ENCODE measurements around the gene CORIN. TPM values are rescaled to one million over a fixed set of nuclear protein-coding genes. Genes with fewer than 3 reads are reported as not detected.

The CORIN gene, protein sequence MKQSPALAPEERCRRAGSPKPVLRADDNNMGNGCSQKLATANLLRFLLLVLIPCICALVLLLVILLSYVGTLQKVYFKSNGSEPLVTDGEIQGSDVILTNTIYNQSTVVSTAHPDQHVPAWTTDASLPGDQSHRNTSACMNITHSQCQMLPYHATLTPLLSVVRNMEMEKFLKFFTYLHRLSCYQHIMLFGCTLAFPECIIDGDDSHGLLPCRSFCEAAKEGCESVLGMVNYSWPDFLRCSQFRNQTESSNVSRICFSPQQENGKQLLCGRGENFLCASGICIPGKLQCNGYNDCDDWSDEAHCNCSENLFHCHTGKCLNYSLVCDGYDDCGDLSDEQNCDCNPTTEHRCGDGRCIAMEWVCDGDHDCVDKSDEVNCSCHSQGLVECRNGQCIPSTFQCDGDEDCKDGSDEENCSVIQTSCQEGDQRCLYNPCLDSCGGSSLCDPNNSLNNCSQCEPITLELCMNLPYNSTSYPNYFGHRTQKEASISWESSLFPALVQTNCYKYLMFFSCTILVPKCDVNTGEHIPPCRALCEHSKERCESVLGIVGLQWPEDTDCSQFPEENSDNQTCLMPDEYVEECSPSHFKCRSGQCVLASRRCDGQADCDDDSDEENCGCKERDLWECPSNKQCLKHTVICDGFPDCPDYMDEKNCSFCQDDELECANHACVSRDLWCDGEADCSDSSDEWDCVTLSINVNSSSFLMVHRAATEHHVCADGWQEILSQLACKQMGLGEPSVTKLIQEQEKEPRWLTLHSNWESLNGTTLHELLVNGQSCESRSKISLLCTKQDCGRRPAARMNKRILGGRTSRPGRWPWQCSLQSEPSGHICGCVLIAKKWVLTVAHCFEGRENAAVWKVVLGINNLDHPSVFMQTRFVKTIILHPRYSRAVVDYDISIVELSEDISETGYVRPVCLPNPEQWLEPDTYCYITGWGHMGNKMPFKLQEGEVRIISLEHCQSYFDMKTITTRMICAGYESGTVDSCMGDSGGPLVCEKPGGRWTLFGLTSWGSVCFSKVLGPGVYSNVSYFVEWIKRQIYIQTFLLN
- not detected for total RNA-seq

DNA sequence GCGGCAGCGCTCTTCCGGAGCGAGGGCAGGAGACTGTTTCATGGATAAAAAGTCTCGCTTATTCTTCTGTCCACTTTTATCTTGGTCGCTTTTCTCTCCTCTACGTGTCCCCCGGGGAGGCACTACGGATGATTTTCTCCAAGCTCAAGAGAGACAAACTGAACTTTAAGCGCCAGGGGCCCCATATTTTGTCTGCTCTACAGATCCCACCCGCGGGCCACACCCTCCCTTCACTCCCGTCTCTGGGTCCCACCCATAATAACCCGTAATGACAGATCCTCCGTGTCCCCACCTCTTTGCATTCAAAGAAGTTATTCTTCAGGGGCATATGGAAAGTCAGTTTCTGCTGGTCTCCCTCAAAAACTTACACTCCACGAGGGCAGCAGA lies at the start of gene CORIN:
Gene CORIN (minus strand): TSS at position 160 of the 387 bp plus-strand sequence. CDS start 118 bp downstream, at position 42.
- Mint-ChIP-seq H3K36me3 (ENCODE audit: insufficient read depth) (no peaks in the 10 kb centered on the region), H3K9me3 (no peaks in the 10 kb centered on the region), H3K4me1 (ENCODE audit: low read depth) (peaks cover 33% of the 10 kb centered on the region), H3K4me3 (peak within 1 kb of the TSS; percentile 81), H3K27me3 (ENCODE audit: low read depth) (peaks cover 2% of the 10 kb centered on the region)
- DNase-seq (no peak), ATAC-seq (no peak)

DNA sequence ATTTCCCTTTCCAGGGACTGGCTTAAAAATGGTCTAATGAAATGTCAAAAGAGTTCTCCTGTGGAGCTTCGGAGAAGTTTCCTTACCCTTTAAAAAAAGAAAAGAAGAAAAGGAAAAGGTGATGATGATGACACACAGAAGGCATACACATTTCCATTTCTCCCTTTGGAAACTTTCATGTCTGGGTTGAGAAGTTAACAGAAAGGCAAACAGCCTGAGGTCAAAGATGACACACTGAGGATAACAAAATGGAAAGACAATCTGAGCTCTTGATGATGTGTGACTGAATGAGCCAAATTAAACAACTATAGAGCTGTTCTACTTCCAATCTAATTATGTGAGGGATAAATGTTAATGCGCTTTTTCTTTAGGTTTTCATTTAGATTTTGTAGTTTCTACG lies 44.4 kb upstream of the CORIN start:
- H3K9me3 Mint-ChIP-seq: no peaks in the 10 kb centered on the region
- H3K27me3 Mint-ChIP-seq (ENCODE audit: low read depth): no peaks in the 10 kb centered on the region
- ATAC-seq (no peak), DNase-seq (no peak)
- peaks cover 40% of the 10 kb centered on the region for H3K36me3 Mint-ChIP-seq (ENCODE audit: insufficient read depth)
- no peak overlapping the region for H3K4me3 Mint-ChIP-seq
- H3K4me1 Mint-ChIP-seq (ENCODE audit: low read depth): peaks cover 1% of the 10 kb centered on the region

DNA sequence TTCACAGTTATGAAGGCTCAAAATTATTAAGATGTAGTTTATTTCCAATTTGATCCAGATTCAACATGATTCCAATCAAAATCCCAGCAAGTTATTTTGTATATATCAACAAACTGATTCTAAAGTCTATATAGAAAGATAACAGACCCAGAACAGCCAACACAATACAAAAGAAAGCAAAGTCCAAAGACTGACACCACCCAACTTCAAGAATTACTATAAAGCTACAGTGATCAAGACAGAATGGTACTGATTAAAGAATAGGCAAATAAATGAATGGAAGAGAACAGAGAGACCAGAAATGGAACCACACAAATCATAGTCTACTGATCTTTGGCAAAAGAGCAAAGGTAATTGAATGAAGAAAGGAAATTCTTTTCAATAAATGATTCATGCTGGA lies 41.6 kb upstream of the CORIN start:
- Mint-ChIP-seq H3K36me3 (ENCODE audit: insufficient read depth) (peaks cover 53% of the 10 kb centered on the region), H3K9me3 (no peaks in the 10 kb centered on the region), H3K27me3 (ENCODE audit: low read depth) (no peaks in the 10 kb centered on the region), H3K4me1 (ENCODE audit: low read depth) (peaks cover 3% of the 10 kb centered on the region), H3K4me3 (no peak overlapping the region)
- ATAC-seq: no peak
- no peak for DNase-seq

DNA sequence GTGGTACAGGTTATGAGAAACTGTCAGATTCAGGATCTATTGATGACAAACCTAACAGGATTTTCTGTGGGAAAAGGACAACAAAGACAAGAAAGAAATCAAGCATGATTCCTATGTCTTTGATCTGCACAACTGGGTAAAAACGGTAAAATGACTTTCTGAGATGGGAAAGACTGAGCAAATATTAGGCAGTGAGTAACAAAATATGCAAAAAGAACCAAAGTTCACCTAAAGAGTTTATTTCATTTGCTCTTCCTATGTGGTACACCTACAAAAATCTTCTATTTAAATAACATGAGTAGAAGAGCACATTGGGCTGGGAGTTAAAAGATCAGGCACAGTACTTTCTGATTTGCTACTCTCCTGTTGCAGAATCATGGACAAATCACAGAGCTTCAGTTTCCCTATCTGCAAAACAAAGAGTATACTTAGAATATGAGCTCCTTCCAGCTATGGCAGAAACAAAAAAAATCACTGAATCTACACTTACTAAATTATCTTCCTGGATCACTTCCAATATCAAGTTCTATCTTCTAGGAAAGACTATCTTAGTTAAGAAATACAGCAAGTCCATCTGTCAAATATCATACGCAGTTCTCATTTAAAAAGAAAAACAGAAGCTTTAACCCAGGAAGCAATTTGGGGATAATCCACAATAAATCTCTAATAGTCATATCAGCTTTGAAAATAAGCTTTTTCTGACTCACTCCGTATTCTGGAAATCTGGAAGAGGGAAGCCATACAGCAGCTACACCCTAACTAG lies 39.1 kb upstream of the CORIN start:
- no peak for ATAC-seq
- peaks cover 55% of the 10 kb centered on the region for H3K36me3 Mint-ChIP-seq (ENCODE audit: insufficient read depth)
- no peaks in the 10 kb centered on the region for H3K27me3 Mint-ChIP-seq (ENCODE audit: low read depth)
- DNase-seq: no peak
- H3K9me3 Mint-ChIP-seq: peaks cover 4% of the 10 kb centered on the region
- peaks cover 10% of the 10 kb centered on the region for H3K4me1 Mint-ChIP-seq (ENCODE audit: low read depth)
- H3K4me3 Mint-ChIP-seq: no peak overlapping the region

DNA sequence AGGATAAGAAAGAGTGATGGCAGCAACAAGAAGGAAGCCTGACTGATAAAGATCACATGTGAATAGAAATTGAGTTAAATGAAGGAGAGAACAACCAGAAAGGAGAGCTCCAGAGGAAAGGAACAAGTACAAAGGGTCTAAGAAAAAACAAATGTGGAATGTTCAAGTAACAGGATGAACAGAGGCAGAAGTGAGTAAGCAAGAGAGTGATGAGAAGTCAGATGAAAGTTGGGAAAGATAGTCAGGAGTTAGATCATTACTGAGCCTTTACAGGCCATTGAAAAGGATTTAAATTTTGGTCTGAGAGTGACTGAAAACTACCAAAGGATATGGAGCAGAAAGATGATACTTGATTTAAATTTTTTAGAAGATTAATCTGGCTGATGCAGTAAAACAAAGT lies 38.4 kb upstream of the CORIN start:
- Mint-ChIP-seq H3K9me3 (peaks cover 4% of the 10 kb centered on the region), H3K4me3 (no peak overlapping the region), H3K27me3 (ENCODE audit: low read depth) (no peaks in the 10 kb centered on the region), H3K36me3 (ENCODE audit: insufficient read depth) (peaks cover 53% of the 10 kb centered on the region), H3K4me1 (ENCODE audit: low read depth) (peaks cover 10% of the 10 kb centered on the region)
- no peak for DNase-seq
- no peak for ATAC-seq

DNA sequence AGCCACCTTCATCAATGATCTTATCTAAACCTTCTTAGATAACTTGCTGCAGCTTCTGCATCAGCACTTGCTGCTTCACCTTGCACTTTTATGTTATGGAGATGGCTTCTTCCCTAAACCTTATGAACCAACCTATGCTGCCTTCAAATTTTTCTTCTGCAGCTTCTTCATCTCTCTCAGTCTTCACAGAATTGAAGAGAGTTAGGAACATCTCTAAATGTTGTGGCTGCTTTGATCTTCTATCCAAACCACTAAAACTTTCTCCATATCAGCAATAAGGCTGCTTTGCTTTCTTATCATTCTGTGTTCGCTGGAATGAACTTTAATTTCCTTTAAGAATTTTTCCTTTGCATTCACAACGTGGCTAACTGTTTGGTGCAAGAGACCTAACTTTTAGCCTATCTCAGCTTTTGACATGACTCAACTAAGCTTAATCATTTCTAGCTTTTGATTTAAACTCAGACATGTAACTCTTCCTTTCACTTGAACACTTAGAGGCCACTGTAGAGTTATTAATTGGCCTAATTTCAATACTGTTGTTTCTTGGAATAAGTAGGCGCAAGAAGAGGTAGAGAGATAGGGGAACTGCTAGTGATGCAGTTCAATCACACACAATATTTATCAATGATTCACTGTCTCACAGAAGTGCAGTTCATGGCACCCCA lies 36.1 kb upstream of the CORIN start:
- Mint-ChIP-seq H3K4me1 (ENCODE audit: low read depth) (peaks cover 9% of the 10 kb centered on the region), H3K36me3 (ENCODE audit: insufficient read depth) (peaks cover 65% of the 10 kb centered on the region), H3K27me3 (ENCODE audit: low read depth) (no peaks in the 10 kb centered on the region), H3K9me3 (peaks cover 4% of the 10 kb centered on the region), H3K4me3 (no peak overlapping the region)
- peak; percentile 82 to 87 for ATAC-seq
- no peak for DNase-seq

DNA sequence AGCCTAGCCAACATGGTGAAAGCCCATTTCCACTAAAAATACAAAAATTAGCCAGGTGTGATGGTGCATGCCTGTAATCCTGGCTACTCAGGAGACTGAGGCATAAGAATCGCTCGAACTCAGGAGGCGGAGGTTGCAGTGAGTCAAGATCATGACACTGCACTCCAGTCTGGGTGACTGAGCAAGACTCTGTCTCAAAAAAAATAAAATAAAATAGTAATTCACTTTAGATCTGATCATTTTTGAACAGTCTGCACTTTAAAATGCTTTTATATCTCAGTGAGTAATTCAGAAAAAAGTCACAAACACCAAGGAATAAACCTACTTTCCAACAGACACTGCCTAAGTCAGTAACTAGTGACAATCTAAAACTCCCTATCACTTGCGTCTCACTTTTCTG lies 25.6 kb upstream of the CORIN start:
- H3K4me1 Mint-ChIP-seq (ENCODE audit: low read depth): no peaks in the 10 kb centered on the region
- H3K9me3 Mint-ChIP-seq: no peaks in the 10 kb centered on the region
- no peaks in the 10 kb centered on the region for H3K27me3 Mint-ChIP-seq (ENCODE audit: low read depth)
- peaks cover 26% of the 10 kb centered on the region for H3K36me3 Mint-ChIP-seq (ENCODE audit: insufficient read depth)
- ATAC-seq: no peak
- DNase-seq: no peak
- no peak overlapping the region for H3K4me3 Mint-ChIP-seq

DNA sequence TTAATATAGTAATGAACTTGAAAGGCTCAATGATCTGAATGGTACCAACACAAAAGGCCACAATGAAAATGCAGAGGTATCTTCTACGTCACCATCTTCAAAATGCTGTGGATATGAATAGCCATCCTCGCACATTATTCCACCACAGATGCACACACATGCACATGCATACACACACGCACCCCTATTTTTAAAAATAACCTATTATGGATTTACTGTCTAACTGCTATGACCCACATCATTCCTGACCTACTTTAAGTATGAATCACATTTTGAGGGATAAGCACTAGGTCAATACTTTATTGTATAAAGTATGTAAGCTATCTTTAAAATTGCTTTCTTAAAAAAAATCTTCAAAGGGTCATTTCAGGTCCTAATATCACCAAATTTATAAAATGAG lies 24.4 kb upstream of the CORIN start:
- Mint-ChIP-seq H3K27me3 (ENCODE audit: low read depth) (no peaks in the 10 kb centered on the region), H3K36me3 (ENCODE audit: insufficient read depth) (peaks cover 22% of the 10 kb centered on the region), H3K9me3 (no peaks in the 10 kb centered on the region), H3K4me3 (no peak overlapping the region), H3K4me1 (ENCODE audit: low read depth) (no peaks in the 10 kb centered on the region)
- no peak for DNase-seq
- no peak for ATAC-seq

DNA sequence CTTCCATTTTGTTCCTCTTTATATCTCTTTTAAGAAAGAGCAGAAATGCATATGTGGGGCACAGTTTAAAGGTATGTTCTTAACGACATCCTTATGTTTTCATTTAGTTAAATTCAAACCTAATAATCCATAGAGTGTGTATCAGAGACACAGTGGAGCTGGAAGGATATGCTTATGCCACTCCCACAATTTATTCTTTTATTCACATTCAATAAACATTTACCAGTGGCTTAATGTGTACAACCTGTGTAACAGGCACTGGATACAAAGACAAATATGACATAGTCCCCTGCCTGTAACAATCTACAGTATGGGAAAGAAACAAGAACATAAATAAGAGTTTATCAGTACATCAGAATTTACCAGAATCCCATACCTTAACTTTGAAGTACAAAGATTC lies 22.4 kb upstream of the CORIN start:
- no peaks in the 10 kb centered on the region for H3K27me3 Mint-ChIP-seq (ENCODE audit: low read depth)
- no peak for DNase-seq

DNA sequence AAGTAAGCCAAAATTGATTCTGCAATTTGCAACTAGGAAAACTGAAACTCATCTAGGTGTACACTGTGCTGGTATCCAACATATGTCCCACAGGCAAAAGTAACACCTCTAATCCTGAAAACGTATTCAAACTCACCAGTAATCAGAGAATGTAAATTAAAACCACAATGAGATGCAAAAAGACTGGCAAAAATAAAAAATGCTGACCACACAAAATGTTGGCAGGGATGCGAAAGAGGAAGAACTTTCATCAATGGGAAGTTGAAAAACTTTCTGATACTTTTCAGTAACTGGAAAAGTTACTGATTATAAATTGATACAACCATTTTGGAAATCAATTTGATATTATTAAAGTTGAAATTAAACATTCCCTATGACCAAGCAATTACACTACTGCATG lies 20.1 kb upstream of the CORIN start:
- H3K4me1 Mint-ChIP-seq (ENCODE audit: low read depth): no peaks in the 10 kb centered on the region
- H3K36me3 Mint-ChIP-seq (ENCODE audit: insufficient read depth): peaks cover 19% of the 10 kb centered on the region
- DNase-seq (no peak), ATAC-seq (no peak)
- no peaks in the 10 kb centered on the region for H3K27me3 Mint-ChIP-seq (ENCODE audit: low read depth)
- H3K9me3 Mint-ChIP-seq: no peaks in the 10 kb centered on the region
- no peak overlapping the region for H3K4me3 Mint-ChIP-seq

More for the DNA sequence above, 22.4 kb upstream of the CORIN start:
- H3K9me3 Mint-ChIP-seq: no peaks in the 10 kb centered on the region
- ATAC-seq: no peak
- H3K4me3 Mint-ChIP-seq: no peak overlapping the region
- peaks cover 11% of the 10 kb centered on the region for H3K36me3 Mint-ChIP-seq (ENCODE audit: insufficient read depth)
- no peaks in the 10 kb centered on the region for H3K4me1 Mint-ChIP-seq (ENCODE audit: low read depth)

DNA sequence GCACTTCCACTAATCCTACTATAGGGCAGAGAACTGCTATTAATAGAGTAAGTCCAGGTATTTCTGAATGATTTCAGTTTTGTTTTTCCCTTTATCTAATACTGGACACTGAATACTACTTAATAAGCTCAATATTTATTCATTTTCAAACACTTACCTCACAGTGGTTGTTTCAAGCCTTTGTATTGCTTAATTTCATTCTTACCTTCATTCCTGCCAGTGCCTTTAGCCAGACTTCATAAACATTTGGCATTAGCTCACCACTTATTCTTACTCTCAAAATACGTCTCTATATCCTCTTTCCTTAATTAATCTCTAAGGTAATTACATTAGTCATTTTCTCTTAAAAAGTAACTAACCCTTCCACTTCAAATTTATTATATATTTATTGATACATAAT lies 18.8 kb upstream of the CORIN start:
- no peaks in the 10 kb centered on the region for H3K9me3 Mint-ChIP-seq
- peaks cover 19% of the 10 kb centered on the region for H3K36me3 Mint-ChIP-seq (ENCODE audit: insufficient read depth)
- no peaks in the 10 kb centered on the region for H3K4me1 Mint-ChIP-seq (ENCODE audit: low read depth)
- H3K27me3 Mint-ChIP-seq (ENCODE audit: low read depth): no peaks in the 10 kb centered on the region
- DNase-seq: no peak
- H3K4me3 Mint-ChIP-seq: no peak overlapping the region
- ATAC-seq: no peak

DNA sequence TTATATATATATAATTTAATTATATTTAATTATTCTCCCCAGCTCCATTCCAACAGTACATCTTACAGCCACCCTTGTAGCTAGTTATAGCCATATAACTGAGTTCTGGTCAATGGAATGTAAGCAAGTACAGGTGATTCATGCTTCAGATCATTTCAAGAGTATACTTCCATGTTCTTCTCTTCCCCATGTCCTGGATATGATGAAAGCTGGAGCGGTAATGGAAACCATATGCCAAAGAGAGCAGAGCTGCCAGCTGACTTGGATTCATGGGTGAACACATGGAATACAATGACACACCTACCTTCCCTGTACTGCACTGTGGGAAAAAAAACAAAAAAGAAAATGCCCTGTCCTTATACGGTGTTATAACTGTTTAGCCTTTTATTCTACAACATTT lies 17.5 kb upstream of the CORIN start:
- no peaks in the 10 kb centered on the region for H3K27me3 Mint-ChIP-seq (ENCODE audit: low read depth)
- no peaks in the 10 kb centered on the region for H3K9me3 Mint-ChIP-seq
- no peak overlapping the region for H3K4me3 Mint-ChIP-seq
- ATAC-seq: no peak
- H3K36me3 Mint-ChIP-seq (ENCODE audit: insufficient read depth): peaks cover 23% of the 10 kb centered on the region
- H3K4me1 Mint-ChIP-seq (ENCODE audit: low read depth): no peaks in the 10 kb centered on the region
- no peak for DNase-seq

DNA sequence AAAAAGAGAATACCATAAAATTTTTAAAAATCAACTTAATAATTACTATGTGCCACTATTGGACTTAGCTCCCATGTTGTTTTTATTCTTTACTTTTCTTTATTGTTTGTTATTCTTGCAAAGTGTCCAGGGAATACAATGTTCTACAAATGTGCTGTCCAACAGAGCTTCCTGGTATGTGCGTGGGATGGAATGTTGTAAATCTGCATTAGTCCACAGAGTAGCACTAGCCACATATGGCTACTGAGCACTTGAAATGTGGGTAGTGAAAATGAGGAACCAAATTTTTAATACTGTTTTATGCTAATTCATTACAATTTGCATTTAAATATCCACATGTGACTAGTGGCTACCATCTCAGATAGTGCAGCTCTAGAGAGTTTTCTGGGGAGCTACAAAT lies 14.3 kb upstream of the CORIN start:
- H3K9me3 Mint-ChIP-seq: no peaks in the 10 kb centered on the region
- peaks cover 35% of the 10 kb centered on the region for H3K36me3 Mint-ChIP-seq (ENCODE audit: insufficient read depth)
- no peaks in the 10 kb centered on the region for H3K27me3 Mint-ChIP-seq (ENCODE audit: low read depth)
- no peak for ATAC-seq
- no peak for DNase-seq
- H3K4me3 Mint-ChIP-seq: no peak overlapping the region
- no peaks in the 10 kb centered on the region for H3K4me1 Mint-ChIP-seq (ENCODE audit: low read depth)

DNA sequence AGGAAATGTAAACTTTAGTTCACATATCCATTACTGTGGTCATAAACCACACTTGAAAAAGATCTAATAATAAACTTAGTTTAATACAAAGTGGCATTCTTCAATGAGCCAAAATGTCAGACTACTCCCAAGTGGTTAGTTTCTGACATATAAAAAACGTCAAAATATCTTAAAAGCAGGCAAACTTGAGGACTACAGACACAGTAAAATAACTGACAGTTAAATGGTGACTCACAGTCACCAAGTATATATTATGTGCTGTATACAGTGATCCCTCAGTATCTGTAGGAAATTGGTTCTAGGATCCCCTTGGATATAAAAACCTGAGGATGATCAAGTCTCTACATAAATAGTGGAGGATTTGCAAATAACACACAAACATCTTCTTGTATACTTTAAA lies 11.6 kb upstream of the CORIN start:
- ATAC-seq (no peak), DNase-seq (no peak)
- Mint-ChIP-seq H3K27me3 (ENCODE audit: low read depth) (no peaks in the 10 kb centered on the region), H3K9me3 (no peaks in the 10 kb centered on the region), H3K4me3 (no peak overlapping the region), H3K4me1 (ENCODE audit: low read depth) (no peaks in the 10 kb centered on the region), H3K36me3 (ENCODE audit: insufficient read depth) (peaks cover 39% of the 10 kb centered on the region)
